Osteocyte (in vitro differentiated cells): ENCODE measurements around the gene PPA2. TPM values are rescaled to one million over a fixed set of nuclear protein-coding genes. Genes with fewer than 3 reads are reported as not detected.

Source experiments
- DNase-seq: peaks from one replicate; pipeline ENCODE4 v3.0.0; 2021; ENCODE audit warnings: mixed read lengths; ENCODE audit not compliant: unreplicated experiment; ENCODE audit errors: extremely low spot score
- H3K27ac Mint-ChIP-seq: one replicate; pipeline ENCODE4 v1.8.0; 2021; ENCODE audit warnings: mild to moderate bottlenecking, mixed read lengths; ENCODE audit not compliant: unreplicated experiment
- H3K27me3 Mint-ChIP-seq: one replicate; pipeline ENCODE4 v1.8.0; 2021; ENCODE audit warnings: mixed read lengths; ENCODE audit not compliant: unreplicated experiment
- H3K36me3 Mint-ChIP-seq: one replicate; pipeline ENCODE4 v1.8.0; 2021; ENCODE audit warnings: mixed read lengths; ENCODE audit not compliant: unreplicated experiment
- H3K4me1 Mint-ChIP-seq: one replicate; pipeline ENCODE4 v1.8.0; 2021; ENCODE audit warnings: mixed read lengths; ENCODE audit not compliant: unreplicated experiment
- H3K4me3 Mint-ChIP-seq: one replicate; pipeline ENCODE4 v1.8.0; 2021; ENCODE audit warnings: mild to moderate bottlenecking, moderate library complexity, mixed read lengths; ENCODE audit not compliant: unreplicated experiment
- H3K9me3 Mint-ChIP-seq: one replicate; pipeline ENCODE4 v1.8.0; 2021; ENCODE audit warnings: mixed read lengths; ENCODE audit not compliant: unreplicated experiment
- CTCF ChIP-seq: fragments of 200-600 bp; sonication (generic); IDR thresholded peaks from 2 replicates; pipeline ENCODE4 v1.5.0; 2021; ENCODE audit warnings: antibody characterized with exemption, mild to moderate bottlenecking, moderate library complexity
- total RNA-seq: library from RNA; stranded (reverse); gene quantifications from 2 replicates; pipeline ENCODE4 v1.2.1, GENCODE V29; 2021

PPA2 gene
- total RNA-seq, 1 donor from 2014 or later: 68.2 TPM

- no peak for DNase-seq
Measured at GRCh38 chr4:105389167-105389566, 84.7 kb downstream of the PPA2 start.

GRCh38 chr4:105387466-105387865 lies 86.4 kb downstream of the PPA2 start:
- no peak overlapping the region for H3K4me3 Mint-ChIP-seq
- no peak overlapping the region for H3K27ac Mint-ChIP-seq
- DNase-seq: no peak
- peaks cover 2% of the 10 kb centered on the region for H3K4me1 Mint-ChIP-seq
- H3K36me3 Mint-ChIP-seq: peaks cover 44% of the 10 kb centered on the region
- no peak for TF ChIP-seq CTCF
- H3K27me3 Mint-ChIP-seq: no peaks in the 10 kb centered on the region
- no peaks in the 10 kb centered on the region for H3K9me3 Mint-ChIP-seq

More at GRCh38 chr4:105389167-105389566, 84.7 kb downstream of the PPA2 start:
- H3K4me3 Mint-ChIP-seq: no peak overlapping the region
- no peak for TF ChIP-seq CTCF
- no peaks in the 10 kb centered on the region for H3K9me3 Mint-ChIP-seq
- peaks cover 40% of the 10 kb centered on the region for H3K36me3 Mint-ChIP-seq
- H3K27ac Mint-ChIP-seq: no peak overlapping the region
- no peaks in the 10 kb centered on the region for H3K27me3 Mint-ChIP-seq
- H3K4me1 Mint-ChIP-seq: peaks cover 2% of the 10 kb centered on the region

- no peaks in the 10 kb centered on the region for H3K9me3 Mint-ChIP-seq
- DNase-seq: no peak
- peaks cover 43% of the 10 kb centered on the region for H3K36me3 Mint-ChIP-seq
- no peak for TF ChIP-seq CTCF
- peaks cover 2% of the 10 kb centered on the region for H3K4me1 Mint-ChIP-seq
- no peak overlapping the region for H3K27ac Mint-ChIP-seq
- H3K27me3 Mint-ChIP-seq: no peaks in the 10 kb centered on the region
- no peak overlapping the region for H3K4me3 Mint-ChIP-seq
Measured at GRCh38 chr4:105386012-105386411, 87.8 kb downstream of the PPA2 start.

GRCh38 chr4:105374071-105374470 lies 99.8 kb downstream of the PPA2 start:
- Mint-ChIP-seq H3K27me3 (no peaks in the 10 kb centered on the region), H3K4me1 (peaks cover 3% of the 10 kb centered on the region), H3K36me3 (peaks cover 11% of the 10 kb centered on the region)

GRCh38 chr4:105373324-105373723 lies 100.5 kb downstream of the PPA2 start:
- peaks cover 3% of the 10 kb centered on the region for H3K4me1 Mint-ChIP-seq
- H3K27ac Mint-ChIP-seq: no peak overlapping the region
- no peaks in the 10 kb centered on the region for H3K27me3 Mint-ChIP-seq
- H3K4me3 Mint-ChIP-seq: no peak overlapping the region
- no peak for DNase-seq
- no peak for TF ChIP-seq CTCF
- H3K36me3 Mint-ChIP-seq: peaks cover 13% of the 10 kb centered on the region
- H3K9me3 Mint-ChIP-seq: no peaks in the 10 kb centered on the region

More at GRCh38 chr4:105374071-105374470, 99.8 kb downstream of the PPA2 start:
- H3K9me3 Mint-ChIP-seq: no peaks in the 10 kb centered on the region
- no peak for DNase-seq
- no peak for TF ChIP-seq CTCF
- no peak overlapping the region for H3K27ac Mint-ChIP-seq
- no peak overlapping the region for H3K4me3 Mint-ChIP-seq
